ENCODE measurements around the gene CCDC149. TPM values are rescaled to one million over a fixed set of nuclear protein-coding genes. Genes with fewer than 3 reads are reported as not detected.

The CCDC149 gene
- total RNA-seq, 1 donor from 2014 or later = 0.14 TPM

DNA sequence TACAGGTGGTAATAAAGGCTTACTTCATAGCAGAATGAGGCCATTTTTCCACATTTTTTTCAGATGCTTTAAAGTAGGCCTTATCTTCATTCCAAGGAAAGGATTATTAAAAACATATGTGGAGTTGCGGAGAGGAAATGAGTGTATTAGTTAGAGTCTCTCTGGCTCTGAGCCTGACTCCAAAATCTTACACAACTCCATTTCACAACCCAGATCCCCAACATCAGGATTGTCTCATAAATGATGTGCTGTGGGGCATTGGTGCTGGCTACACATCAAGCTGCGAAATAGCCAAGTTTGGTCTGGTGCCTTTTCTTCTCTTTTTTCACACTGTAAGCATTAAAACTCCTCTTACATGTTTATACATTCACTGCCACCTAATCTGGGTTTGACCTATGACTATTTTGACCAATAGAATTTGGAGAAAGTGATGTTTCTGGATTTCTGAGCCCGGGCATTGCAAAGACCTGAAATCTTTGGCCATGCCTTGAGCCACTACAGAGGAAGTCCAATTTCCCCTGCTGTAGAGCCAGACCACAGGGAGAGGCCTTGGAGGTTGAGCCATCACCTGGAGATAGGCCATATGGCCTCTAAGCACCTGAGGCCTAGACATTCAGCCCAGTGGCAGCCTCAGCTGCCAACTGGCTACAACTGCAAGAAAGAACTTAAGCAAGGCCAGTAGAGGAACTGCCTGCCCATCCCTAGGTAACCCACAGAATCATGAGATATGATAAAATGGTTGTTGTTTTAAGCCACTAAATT lies 134.2 kb downstream of the CCDC149 start:
- intact Hi-C loops (cut with micrococcal nuclease) = no loop called here

DNA sequence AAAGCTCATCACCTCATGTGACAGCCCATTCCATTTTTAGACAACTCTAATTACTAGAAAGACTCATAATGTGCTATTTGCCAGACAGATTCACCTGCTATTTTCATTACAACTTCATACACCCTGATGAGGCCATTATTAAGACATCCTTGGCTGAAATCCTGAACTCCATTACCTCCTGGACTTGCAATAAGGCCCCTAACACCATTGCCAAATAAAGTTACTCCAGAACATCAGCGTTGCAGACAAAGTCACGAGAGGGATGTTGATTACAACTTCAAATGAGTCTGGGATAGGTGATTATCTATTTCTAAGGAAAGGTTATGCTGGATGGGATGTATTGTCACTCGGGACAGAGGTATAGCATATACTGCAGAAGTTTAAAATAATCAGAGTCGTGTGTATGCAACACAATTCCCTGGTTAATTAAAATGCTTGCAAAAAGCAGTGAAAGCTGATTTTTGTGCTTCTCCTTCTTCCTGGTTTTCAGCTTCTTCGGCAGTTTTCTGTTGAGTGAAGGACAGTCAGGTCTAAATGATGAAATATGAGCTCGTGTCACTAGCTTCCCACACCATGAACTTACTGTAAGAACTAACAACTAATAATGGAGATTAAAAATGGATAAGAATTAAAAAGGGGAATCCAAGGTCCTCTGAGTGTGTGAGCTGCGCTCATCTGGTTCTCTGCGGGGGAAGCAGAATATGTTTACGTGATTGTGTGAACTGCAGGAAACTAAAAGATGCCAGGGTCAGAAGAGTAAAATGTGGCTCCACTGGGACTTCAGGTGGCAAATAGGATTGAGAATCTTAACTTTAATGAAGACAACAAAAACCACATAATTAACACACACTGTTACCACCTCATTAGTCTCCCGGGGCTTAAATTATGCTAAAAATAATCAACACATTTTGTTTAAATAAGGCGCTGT lies 135.0 kb downstream of the CCDC149 start:
- intact Hi-C loops (cut with micrococcal nuclease) = no loop called here

- intact Hi-C loops (cut with micrococcal nuclease) = no loop called here
These were observed 137.1 kb downstream of the CCDC149 start for GRCh38 chr4:24775750-24776149.

DNA sequence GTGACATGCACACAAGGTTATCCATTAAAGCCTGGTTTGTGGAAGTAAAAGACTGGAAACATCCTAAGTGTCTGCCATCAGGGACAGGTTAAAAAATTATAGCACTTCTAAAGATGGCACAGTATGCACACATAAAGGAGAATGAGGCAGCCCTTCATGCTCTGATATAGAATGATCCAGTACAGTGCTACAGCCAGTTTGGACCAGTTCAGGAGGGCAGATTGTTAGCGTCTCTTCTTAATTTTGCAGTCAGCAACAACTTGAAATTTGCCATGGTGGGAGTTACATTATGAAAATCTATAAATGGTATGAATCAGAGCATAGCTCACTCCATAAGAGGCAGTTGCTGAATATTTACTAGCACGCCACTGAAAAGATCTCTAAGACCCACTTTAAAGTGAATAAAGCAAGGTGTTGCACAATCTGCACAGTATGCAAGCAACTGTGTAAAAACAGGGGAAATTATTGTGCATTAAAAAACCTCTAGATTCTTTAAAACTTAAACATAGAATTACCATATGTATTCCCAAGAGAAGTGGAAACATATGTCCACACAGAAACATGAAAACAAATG lies 137.7 kb downstream of the CCDC149 start:
- intact Hi-C loops (cut with micrococcal nuclease) = no loop called here

DNA sequence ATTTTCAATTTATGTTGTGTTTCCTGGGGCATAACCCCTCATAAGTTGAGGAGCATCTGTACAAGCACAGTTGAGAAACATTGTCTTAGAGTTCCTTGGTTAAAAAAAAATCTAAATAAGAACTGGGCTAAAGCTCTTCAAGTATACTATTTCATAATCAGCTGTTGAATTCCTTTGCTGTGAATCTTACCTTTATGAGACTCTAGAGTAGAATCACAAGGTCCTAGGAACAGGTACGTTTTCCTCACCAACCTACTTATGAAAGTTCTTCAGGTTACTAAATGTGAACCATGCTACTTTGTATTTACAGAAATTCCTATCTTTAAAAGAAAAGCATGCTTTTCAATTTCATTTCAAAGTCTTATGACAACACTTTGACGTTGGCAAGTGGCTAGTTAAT lies 138.4 kb downstream of the CCDC149 start:
- intact Hi-C loops (cut with micrococcal nuclease) = no loop called here

DNA sequence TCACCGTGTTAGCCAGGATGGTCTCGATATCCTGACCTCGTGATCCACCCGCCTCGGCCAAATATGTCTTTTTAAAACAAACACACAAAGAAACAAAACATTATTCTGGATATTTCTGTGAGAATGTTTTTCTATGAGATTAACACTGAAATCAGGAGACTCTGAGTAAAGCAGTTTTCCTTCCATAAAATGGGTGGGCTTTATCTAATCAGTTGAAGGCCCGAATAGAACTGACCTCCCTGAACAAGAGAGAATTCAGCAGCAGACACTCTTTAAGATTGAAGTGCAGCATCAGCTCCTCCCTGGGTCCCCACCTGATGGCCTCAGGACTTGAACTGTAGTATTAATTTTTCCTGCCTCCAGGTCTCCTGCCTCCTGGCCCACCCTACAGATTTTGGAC lies 139.9 kb downstream of the CCDC149 start:
- intact Hi-C loops (cut with micrococcal nuclease) = no loop called here

- intact Hi-C loops (cut with micrococcal nuclease) = no loop called here
These were observed 140.7 kb downstream of the CCDC149 start for GRCh38 chr4:24772061-24772705.

DNA sequence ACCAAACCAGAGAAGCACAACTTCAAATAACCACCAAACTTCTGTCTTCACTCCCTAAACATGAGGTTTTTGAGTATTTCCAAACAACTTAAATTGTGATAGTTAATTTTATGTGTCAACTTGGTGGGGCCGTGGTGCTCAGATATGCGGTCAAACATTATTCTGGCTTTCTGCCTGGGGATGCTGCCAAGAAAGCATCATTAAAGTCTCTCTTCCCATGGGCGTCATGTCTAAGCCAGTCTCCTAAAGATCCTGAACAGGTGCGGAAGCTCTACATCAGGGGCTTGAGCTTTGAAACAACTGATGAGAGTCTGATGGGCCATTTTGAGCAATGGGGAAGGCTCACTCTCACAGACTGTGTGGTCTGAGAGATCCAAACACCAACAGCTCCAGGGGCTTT lies 141.6 kb downstream of the CCDC149 start:
- intact Hi-C loops (cut with micrococcal nuclease) = no loop called here

DNA sequence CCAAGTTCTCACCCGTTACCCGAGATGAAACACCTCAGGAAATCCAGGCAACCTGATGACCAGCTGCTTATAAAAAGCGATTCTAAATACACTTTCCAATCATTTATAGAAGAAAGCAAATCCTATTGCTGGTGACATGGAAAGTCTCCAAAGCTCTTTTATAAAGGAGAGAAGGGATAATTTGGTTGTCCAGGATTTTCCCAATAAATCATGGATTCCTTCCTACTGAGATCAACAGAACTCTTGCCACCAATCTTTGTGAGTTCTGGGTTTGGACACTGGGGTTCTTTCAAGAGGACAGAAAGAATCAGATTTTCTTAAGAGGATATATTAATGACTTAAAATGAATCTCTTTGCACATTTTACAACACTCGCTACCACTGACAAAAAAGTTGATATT lies 142.2 kb downstream of the CCDC149 start:
- intact Hi-C loops (cut with micrococcal nuclease) = no loop called here

GRCh38 chr4:24770032-24770584 lies 142.7 kb downstream of the CCDC149 start:
- intact Hi-C loops (cut with micrococcal nuclease) = no loop called here

- intact Hi-C loops (cut with micrococcal nuclease) = no loop called here
These were observed 143.3 kb downstream of the CCDC149 start for GRCh38 chr4:24769571-24769970.

GRCh38 chr4:24768604-24769003 lies 144.2 kb downstream of the CCDC149 start:
- intact Hi-C loops (cut with micrococcal nuclease) = no loop called here

- intact Hi-C loops (cut with micrococcal nuclease) = no loop called here
These were observed 144.8 kb downstream of the CCDC149 start for GRCh38 chr4:24768006-24768405.

DNA sequence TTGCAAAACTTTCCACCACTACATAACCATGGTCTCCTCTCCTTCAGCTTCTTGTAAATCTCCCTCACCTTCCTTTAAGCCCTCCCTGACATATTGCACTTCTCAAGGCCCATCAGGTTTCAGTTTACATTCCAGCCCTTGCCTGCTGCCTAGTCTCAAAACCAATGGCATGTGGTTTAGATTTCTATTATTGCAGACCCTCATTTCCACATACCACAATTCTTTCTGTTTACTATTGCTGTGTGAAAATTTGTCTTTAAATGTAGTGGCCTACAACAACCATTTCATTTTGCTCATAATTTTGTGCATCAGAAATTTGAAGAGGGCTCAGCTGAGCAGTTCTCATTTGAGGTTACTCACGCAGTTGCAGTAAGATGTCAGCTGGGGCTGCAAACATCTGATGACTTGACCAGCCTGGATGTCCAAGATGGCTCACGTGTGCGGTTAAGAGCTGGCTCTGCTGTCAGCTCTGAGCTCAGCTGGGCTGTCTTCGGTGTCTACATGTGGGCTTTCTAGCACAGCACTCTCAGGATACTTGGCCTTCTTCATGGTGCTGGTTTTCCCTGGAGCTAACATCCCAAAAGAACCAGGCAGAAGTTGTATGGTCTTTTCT lies 147.4 kb downstream of the CCDC149 start:
- intact Hi-C loops (cut with micrococcal nuclease) = no loop called here

DNA sequence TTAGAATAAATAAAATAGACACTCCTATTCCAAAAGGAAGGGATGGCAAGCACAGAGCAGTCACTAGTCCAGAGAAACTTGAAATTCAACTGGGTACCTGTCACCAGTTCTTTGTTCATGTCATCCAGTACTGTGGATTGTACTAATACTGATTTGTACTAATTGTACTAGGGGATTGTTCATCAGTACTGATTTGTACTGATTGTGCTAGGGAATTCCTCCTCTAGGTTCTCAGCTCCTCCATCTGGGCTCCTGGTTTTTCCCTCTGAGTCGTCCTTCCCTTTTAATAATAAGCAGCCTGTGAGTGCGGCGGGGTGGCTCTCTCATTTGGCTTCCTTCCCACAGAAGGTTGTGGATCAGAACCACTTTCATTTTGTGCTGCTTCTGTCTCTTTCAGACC lies 148.5 kb downstream of the CCDC149 start:
- intact Hi-C loops (cut with micrococcal nuclease) = no loop called here

DNA sequence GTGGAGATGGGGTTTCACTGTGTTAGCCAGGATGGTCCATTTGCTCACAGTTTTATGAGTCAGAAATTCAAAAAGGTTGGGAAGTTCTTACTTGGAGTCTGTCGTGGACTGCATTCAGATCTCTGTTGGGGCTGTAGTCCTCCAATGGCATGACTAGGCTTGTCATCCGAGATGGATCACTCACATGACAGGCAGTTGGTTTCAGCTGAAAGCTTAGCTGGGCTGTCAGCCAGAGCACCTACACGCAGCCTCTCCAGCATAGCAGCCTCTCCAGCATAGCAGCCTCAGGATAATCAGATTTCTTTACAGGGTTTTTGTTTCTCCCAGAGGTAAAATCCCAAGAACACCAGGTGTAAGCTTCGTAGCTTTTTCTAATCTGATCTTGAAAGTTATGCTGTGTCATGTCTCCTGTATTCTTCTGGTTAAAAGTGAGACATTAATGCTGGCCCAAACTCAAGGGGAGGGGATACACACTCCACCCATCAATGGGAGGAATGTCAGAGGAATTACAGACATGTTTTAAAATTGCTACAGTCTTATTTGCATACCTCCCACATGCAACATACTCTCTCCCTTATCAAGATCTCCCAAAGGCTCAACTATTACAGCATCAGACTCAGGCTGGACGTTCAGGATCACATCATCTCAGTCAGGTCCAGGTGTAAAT lies 149.1 kb downstream of the CCDC149 start:
- intact Hi-C loops (cut with micrococcal nuclease) = no loop called here
